Bronchial epithelial cell (primary cell): Measurements from ENCODE around the gene ITPRIPL2. TPM values are rescaled to one million over a fixed set of nuclear protein-coding genes. Genes with fewer than 3 reads are reported as not detected.

ENCODE experiments used
- DNase-seq: peaks from one replicate; pipeline ENCODE4 v3.0.0-alpha.2; 2010; ENCODE audit warnings: low read depth
- FAIRE-seq: peaks from 2 replicates; lab custom pipeline; 2011; peaks lifted over from hg19 to GRCh38; lab: Jason Lieb, UNC
- H3K27me3 ChIP-seq: 2 replicates; pipeline ENCODE4 v1.5.1; 2011; ENCODE audit warnings: low read length; ENCODE audit not compliant: control insufficient read depth, insufficient read depth
- H3K36me3 ChIP-seq: 2 replicates; pipeline ENCODE4 v1.5.1; 2011; ENCODE audit warnings: low read length; ENCODE audit not compliant: control insufficient read depth, insufficient read depth
- H3K4me3 ChIP-seq: 2 replicates; pipeline ENCODE4 v1.5.1; 2011; ENCODE audit warnings: mild to moderate bottlenecking, low read depth, low read length, control low read depth
- total RNA-seq: library from RNA; depleted of rRNA; stranded (reverse); fragments of >200 nt; gene quantifications from 2 replicates; pipeline ENCODE4 v1.2.1, GENCODE V29; 2014
- TF ChIP-seq, protein P1 (sequence below): IDR thresholded peaks from 2 replicates; pipeline ENCODE4 v1.5.1; 2011; ENCODE audit warnings: mild to moderate bottlenecking, moderate library complexity, low read length, control low read depth, inconsistent platforms; ENCODE audit not compliant: insufficient read depth, severe bottlenecking

The ITPRIPL2 gene
- total RNA-seq, 1 donor from 2014 or later: 18.7 TPM

DNA sequence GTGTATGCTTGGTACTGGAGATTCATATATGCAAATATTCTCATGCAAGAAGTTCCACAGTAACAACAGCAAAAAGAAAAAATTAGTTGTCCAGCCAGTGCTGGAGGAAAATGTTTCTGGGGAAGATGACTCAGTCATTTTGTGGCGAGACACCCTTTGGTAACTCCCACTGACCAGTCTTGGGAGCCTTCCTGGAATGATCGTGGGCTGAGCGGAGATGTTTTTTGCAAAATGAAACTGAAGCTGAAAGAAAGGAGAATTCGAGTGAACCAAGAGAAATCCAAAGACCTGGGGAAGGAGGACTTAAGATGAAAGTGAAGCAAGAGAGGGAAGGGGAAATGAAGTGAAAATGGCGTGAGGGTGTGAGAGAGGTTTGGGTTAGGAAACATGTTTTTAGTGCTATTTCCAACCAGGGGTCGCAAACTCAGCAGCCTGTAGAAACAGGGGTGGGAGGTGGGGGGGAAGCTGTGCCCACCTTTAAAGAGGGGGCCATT, 5.2 kb downstream of the ITPRIPL2 start:
- Histone ChIP-seq H3K4me3 (peak overlapping the region; percentile 22), H3K27me3 (no peaks in the 10 kb centered on the region)
- peak; percentile 85 for DNase-seq

DNA sequence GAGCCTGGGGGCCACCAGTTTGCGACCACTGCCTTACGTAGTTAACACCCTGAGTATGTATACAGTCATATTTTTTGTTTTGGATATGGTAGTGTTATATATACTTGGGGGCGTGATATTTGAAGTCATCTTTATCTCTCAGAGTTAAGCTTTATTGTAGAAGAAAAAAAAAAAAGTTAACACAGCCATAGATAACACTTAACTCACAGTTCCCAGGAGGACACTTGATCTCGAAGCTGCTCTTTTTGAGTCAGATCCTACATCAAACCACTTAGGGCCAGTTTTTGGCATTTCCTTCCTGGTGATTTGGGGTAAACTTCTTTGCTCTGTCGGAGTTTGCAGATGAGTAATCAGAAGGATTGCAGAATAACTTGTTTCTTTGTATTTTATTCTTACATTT, 5.8 kb downstream of the ITPRIPL2 start:
- DNase-seq: peak; percentile 87

More for the DNA sequence above, 5.2 kb downstream of the ITPRIPL2 start:
- peaks cover 12% of the 10 kb centered on the region for H3K36me3 ChIP-seq
- no peak for FAIRE-seq
- TF ChIP-seq, protein P1, sequence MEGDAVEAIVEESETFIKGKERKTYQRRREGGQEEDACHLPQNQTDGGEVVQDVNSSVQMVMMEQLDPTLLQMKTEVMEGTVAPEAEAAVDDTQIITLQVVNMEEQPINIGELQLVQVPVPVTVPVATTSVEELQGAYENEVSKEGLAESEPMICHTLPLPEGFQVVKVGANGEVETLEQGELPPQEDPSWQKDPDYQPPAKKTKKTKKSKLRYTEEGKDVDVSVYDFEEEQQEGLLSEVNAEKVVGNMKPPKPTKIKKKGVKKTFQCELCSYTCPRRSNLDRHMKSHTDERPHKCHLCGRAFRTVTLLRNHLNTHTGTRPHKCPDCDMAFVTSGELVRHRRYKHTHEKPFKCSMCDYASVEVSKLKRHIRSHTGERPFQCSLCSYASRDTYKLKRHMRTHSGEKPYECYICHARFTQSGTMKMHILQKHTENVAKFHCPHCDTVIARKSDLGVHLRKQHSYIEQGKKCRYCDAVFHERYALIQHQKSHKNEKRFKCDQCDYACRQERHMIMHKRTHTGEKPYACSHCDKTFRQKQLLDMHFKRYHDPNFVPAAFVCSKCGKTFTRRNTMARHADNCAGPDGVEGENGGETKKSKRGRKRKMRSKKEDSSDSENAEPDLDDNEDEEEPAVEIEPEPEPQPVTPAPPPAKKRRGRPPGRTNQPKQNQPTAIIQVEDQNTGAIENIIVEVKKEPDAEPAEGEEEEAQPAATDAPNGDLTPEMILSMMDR: no peak

DNA sequence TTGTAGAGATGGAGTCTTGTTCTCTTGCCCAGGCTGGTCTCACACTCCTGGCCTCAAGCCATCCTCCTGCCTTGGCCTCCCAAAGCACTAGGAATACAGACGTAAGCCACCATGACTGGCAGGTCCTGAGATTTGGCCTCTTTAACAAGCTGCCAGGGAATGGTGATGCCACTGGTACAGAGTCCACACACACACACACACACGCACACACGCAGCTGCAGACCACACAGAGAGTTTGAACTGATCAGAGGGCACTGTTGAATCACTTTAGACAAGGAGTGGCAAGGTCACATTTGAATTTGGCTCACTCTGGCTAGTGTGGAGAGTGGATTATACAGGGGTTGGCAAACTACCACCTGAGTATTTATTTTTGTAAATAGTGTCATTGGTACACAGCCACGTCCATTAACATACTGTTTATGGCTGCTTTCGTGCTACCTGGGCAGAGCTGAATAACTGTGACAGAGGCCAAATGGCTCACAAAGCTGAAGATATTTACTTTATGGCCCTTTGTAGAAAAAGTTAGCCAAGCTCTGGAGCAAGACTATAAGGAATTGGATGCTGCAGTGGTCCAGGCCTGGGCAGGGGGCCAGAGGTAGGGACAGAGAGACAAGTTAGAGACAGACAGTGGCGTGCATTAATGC, 9.9 kb downstream of the ITPRIPL2 start:
- TF ChIP-seq, protein P1: no peak
- Histone ChIP-seq H3K27me3 (no peaks in the 10 kb centered on the region), H3K4me3 (no peak overlapping the region), H3K36me3 (no peaks in the 10 kb centered on the region)
- FAIRE-seq: no peak
- no peak for DNase-seq

More for the DNA sequence above, 5.8 kb downstream of the ITPRIPL2 start:
- Histone ChIP-seq H3K4me3 (no peak overlapping the region), H3K27me3 (no peaks in the 10 kb centered on the region), H3K36me3 (peaks cover 12% of the 10 kb centered on the region)
- FAIRE-seq: no peak
- TF ChIP-seq, protein P1: no peak

DNA sequence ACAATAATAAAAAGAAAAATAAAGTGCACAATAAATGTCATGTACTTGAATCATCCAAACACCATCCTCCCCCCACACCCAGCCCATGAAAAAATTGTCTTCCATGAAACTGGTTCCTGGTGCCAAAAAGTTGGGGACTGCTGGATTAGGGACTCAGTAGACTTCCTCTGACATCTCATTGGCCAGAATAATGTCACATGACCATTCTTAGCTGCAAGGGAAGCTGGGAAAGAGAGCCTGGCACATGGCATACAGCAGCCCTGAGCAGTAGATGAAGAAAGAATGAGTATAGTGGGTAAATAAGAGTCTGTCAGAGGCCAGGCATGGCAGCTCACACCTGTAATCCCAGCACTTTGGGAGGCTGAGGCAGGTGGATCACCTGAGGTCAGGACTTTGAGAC, 12.5 kb downstream of the ITPRIPL2 start:
- H3K27me3 ChIP-seq: no peaks in the 10 kb centered on the region
- DNase-seq (no peak), FAIRE-seq (no peak)
- no peak overlapping the region for H3K4me3 ChIP-seq
- TF ChIP-seq, protein P1: no peak
- H3K36me3 ChIP-seq: no peaks in the 10 kb centered on the region

DNA sequence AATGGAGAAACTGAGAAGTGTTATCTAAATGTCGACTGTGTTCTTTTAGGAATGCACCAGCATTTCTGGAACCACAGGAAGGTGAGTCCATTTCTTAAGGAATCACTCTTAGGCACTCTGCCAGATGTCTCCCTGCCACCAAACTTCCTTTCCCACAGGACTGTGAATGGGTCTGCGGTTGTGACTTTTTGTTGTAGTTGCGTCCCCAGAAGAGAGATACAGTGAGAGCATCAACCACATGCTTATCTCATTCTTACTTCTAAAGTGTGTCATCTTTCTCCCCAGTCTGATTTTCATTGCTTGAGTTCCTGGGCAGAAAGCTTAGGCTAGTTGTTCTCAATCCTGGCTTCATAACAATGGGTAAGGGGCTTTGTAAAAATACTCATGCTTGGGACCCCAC, 13.4 kb downstream of the ITPRIPL2 start:
- no peak overlapping the region for H3K4me3 ChIP-seq
- FAIRE-seq (no peak), DNase-seq (no peak)
- no peaks in the 10 kb centered on the region for H3K36me3 ChIP-seq
- TF ChIP-seq, protein P1: no peak
- no peaks in the 10 kb centered on the region for H3K27me3 ChIP-seq
